NB4 (cell line): Measurements from ENCODE around the gene ADAM12.

ENCODE experiments used
- DNase-seq: peaks from one replicate; pipeline ENCODE4 v3.0.0; 2010; ENCODE audit warnings: low read depth
- H3K4me3 ChIP-seq: one replicate; pipeline ENCODE4 v1.5.1; 2011; ENCODE audit warnings: mild to moderate bottlenecking, low read depth, low read length, moderate library complexity
- CTCF ChIP-seq: IDR thresholded peaks from one replicate; pipeline ENCODE4 v1.5.1; 2012; ENCODE audit warnings: low read depth, low read length
- MAX ChIP-seq: IDR thresholded peaks from 2 replicates; pipeline ENCODE4 v1.6.1; 2011; ENCODE audit warnings: low read depth, low read length
- MYC ChIP-seq: IDR thresholded peaks from 2 replicates; pipeline ENCODE4 v1.6.1; 2011; ENCODE audit warnings: low read depth, low read length
- POLR2A ChIP-seq: IDR thresholded peaks from 2 replicates; pipeline ENCODE4 v1.6.1; 2011; ENCODE audit warnings: mild to moderate bottlenecking; ENCODE audit not compliant: insufficient read length; ENCODE audit errors: extremely low read depth

ADAM12 gene

GRCh38 chr10:126226205-126226604 lies 162.1 kb downstream of the ADAM12 start:
- TF ChIP-seq POLR2A (no peak), MAX (no peak), CTCF (no peak), MYC (no peak)
- H3K4me3 ChIP-seq = no peak overlapping the region

GRCh38 chr10:126225672-126226008 lies 162.6 kb downstream of the ADAM12 start:
- no peak overlapping the region for H3K4me3 ChIP-seq
- TF ChIP-seq MAX = no peak
- no peak for TF ChIP-seq POLR2A
- no peak for TF ChIP-seq CTCF
- TF ChIP-seq MYC = no peak
- no peak for DNase-seq

More at GRCh38 chr10:126226205-126226604, 162.1 kb downstream of the ADAM12 start:
- no peak for DNase-seq

- no peak overlapping the region for H3K4me3 ChIP-seq
- no peak for TF ChIP-seq MAX
- DNase-seq = no peak
Observed at GRCh38 chr10:126224967-126225671, 163.2 kb downstream of the ADAM12 start.

GRCh38 chr10:126223512-126224067 lies 164.7 kb downstream of the ADAM12 start:
- no peak for DNase-seq
- H3K4me3 ChIP-seq = no peak overlapping the region

GRCh38 chr10:126222736-126223511 lies 165.4 kb downstream of the ADAM12 start:
- no peak overlapping the region for H3K4me3 ChIP-seq
- DNase-seq = no peak
- no peak for TF ChIP-seq POLR2A
- TF ChIP-seq MAX = no peak
- no peak for TF ChIP-seq MYC
- TF ChIP-seq CTCF = no peak

More at GRCh38 chr10:126223512-126224067, 164.7 kb downstream of the ADAM12 start:
- TF ChIP-seq CTCF (no peak), POLR2A (no peak), MYC (no peak), MAX (no peak)

GRCh38 chr10:126221874-126222273 lies 166.4 kb downstream of the ADAM12 start:
- no peak for TF ChIP-seq MAX
- no peak for TF ChIP-seq POLR2A
- no peak for TF ChIP-seq CTCF
- no peak for TF ChIP-seq MYC
- no peak overlapping the region for H3K4me3 ChIP-seq
- no peak for DNase-seq
